Endothelial cell of umbilical vein (primary cell): ENCODE results near the gene TEX54. TPM values are rescaled to one million over a fixed set of nuclear protein-coding genes. Genes with fewer than 3 reads are reported as not detected.

Experiments used
- BruUV-seq: library from RNA; stranded (reverse); fragments of 400-500 nt; replicated peaks from 2 replicates; lab custom pipeline; 2021; lab: Mats Ljungman, UMichigan
- CTCF ChIA-PET: fragments of 300-600, 350-600 bp; sonication (Branson Sonifier 250); formaldehyde crosslinking; loops from one replicate; lab custom pipeline; 2021; ENCODE audit warnings: antibody characterized with exemption, inconsistent platforms; lab: Charles Lee
- POLR2A ChIA-PET: fragments of 300-600, 350-600 bp; sonication (Branson Sonifier 250); formaldehyde crosslinking; loops from one replicate; lab custom pipeline; 2021; ENCODE audit warnings: antibody characterized with exemption, inconsistent platforms; lab: Charles Lee
- DNase-seq: peaks from one replicate; pipeline ENCODE4 v3.0.0-alpha.2; 2011; ENCODE audit warnings: low read depth, low spot score
- FAIRE-seq: peaks from 2 replicates; lab custom pipeline; 2011; peaks lifted over from hg19 to GRCh38; lab: Jason Lieb, UNC
- H2AFZ ChIP-seq: 2 replicates; pipeline ENCODE4 v1.6.0; 2012; ENCODE audit warnings: low read depth, low read length, control low read depth, inconsistent platforms
- H3K27ac ChIP-seq: 2 replicates; pipeline ENCODE4 v1.5.1; 2011; ENCODE audit warnings: low read depth, mild to moderate bottlenecking, control low read depth, low read length, moderate library complexity; ENCODE audit not compliant: insufficient read depth
- H3K27me3 ChIP-seq, 2 experiments: 2 replicates each; pipeline versions ENCODE4 v1.6.0 to v1.6.1; 2011; ENCODE audit warnings: low read length in 2 of 2, mixed read lengths in 1 of 2; ENCODE audit not compliant: control insufficient read depth in 2 of 2, insufficient read depth in 2 of 2
- H3K36me3 ChIP-seq, 2 experiments: 2 replicates in 1 of 2; 3 replicates in 1 of 2; pipeline ENCODE4 v1.5.1; 2011; ENCODE audit warnings: low read length in 2 of 2, mild to moderate bottlenecking in 1 of 2, moderate library complexity in 1 of 2; ENCODE audit not compliant: control insufficient read depth in 2 of 2, insufficient read depth in 2 of 2; ENCODE audit errors: extremely low read depth in 1 of 2
- H3K4me1 ChIP-seq: 3 replicates; pipeline ENCODE4 v1.5.1; 2011; ENCODE audit warnings: mild to moderate bottlenecking, low read length; ENCODE audit not compliant: control insufficient read depth, insufficient read depth; ENCODE audit errors: extremely low read depth
- H3K4me2 ChIP-seq: 2 replicates; pipeline ENCODE4 v1.6.1; 2011; ENCODE audit warnings: low read length, control low read depth, mixed read lengths; ENCODE audit not compliant: insufficient read depth
- H3K4me3 ChIP-seq, 3 experiments: fragments of 200-600 bp in 1 of 3; sonication (generic), shearing (Covaris generic) in 1 of 3; replicated peaks in 1 of 3; 2 replicates each; pipeline ENCODE4 v1.5.1; 2011 to 2016; ENCODE audit warnings: control low read depth in 3 of 3, low read length in 3 of 3, mild to moderate bottlenecking in 2 of 3, inconsistent platforms in 1 of 3, low read depth in 1 of 3, moderate library complexity in 1 of 3; ENCODE audit not compliant: insufficient read depth in 1 of 3
- H3K79me2 ChIP-seq: 2 replicates; pipeline ENCODE4 v1.6.0; 2012; ENCODE audit warnings: low read length, inconsistent platforms; ENCODE audit not compliant: control insufficient read depth, insufficient read depth
- H3K9ac ChIP-seq: replicated peaks from 2 replicates; pipeline ENCODE3; 2011; ENCODE audit warnings: low read length, control low read depth; ENCODE audit not compliant: insufficient read depth; ENCODE audit errors: extremely low read depth
- H3K9me1 ChIP-seq: replicated peaks from 3 replicates; pipeline ENCODE4 v1.6.0; 2011; ENCODE audit warnings: mild to moderate bottlenecking, low read length; ENCODE audit not compliant: control insufficient read depth, insufficient read depth; ENCODE audit errors: extremely low read depth
- H3K9me3 ChIP-seq: replicated peaks from 2 replicates; pipeline ENCODE4 v1.5.1; 2012; ENCODE audit warnings: low read length, inconsistent platforms; ENCODE audit not compliant: control insufficient read depth, insufficient read depth
- H4K20me1 ChIP-seq: replicated peaks from 2 replicates; pipeline ENCODE3; 2011; ENCODE audit warnings: mild to moderate bottlenecking, low read length; ENCODE audit not compliant: control insufficient read depth, insufficient read depth; ENCODE audit errors: extremely low read depth
- EZH2 ChIP-seq: IDR thresholded peaks from 2 replicates; pipeline ENCODE4 v1.6.1; 2012; ENCODE audit warnings: borderline replicate concordance, low read depth, mild to moderate bottlenecking, moderate library complexity, low read length, inconsistent platforms; ENCODE audit not compliant: severe bottlenecking
- FOS ChIP-seq: IDR thresholded peaks from 2 replicates; pipeline ENCODE4 v1.6.1; 2011; ENCODE audit warnings: mild to moderate bottlenecking, low read length, moderate library complexity, borderline replicate concordance; ENCODE audit not compliant: insufficient read depth
- GATA2 ChIP-seq: IDR thresholded peaks from 2 replicates; pipeline ENCODE4 v1.7.0; 2011; ENCODE audit warnings: low read depth, mild to moderate bottlenecking, moderate library complexity, mixed read lengths, low read length; ENCODE audit not compliant: insufficient read length, insufficient read depth
- JUN ChIP-seq: IDR thresholded peaks from 2 replicates; pipeline ENCODE4 v1.6.1; 2011; ENCODE audit warnings: borderline replicate concordance, low read depth; ENCODE audit not compliant: insufficient read length, insufficient read depth
- MYC ChIP-seq: IDR thresholded peaks from one replicate; pipeline ENCODE4 v1.6.1; 2011; ENCODE audit warnings: mild to moderate bottlenecking, low read depth, low read length
- POLR2A ChIP-seq: IDR thresholded peaks from 2 replicates; pipeline ENCODE4 v1.6.1; 2012; ENCODE audit warnings: low read depth, mild to moderate bottlenecking, control low read depth, low read length
- POLR2AphosphoS5 ChIP-seq: IDR thresholded peaks from 2 replicates; pipeline ENCODE4 v1.6.1; 2012; ENCODE audit warnings: low read depth, mild to moderate bottlenecking, control low read depth, low read length, moderate library complexity; ENCODE audit not compliant: insufficient read depth
- dilution Hi-C: fragments of 300-500 bp; cut with MboI; formaldehyde crosslinking; loops from one replicate; pipeline ENCODE4 v1.15.0; 2019; ENCODE audit warnings: low sequenced_read_pairs; ENCODE audit not compliant: extremely low pct_ligation_motif_present
- intact Hi-C: fragments of 100-400 bp; cut with micrococcal nuclease; formaldehyde crosslinking; loops from one replicate; pipeline ENCODE4 v1.10.0; 2022
- polyA plus RNA-seq, 4 experiments: library from polyadenylated mRNA; depleted of rRNA in 3 of 4; stranded (reverse) in 3 of 4; unstranded in 1 of 4; fragments of >200 nt; gene quantifications; 2 replicates each; pipeline versions ENCODE4 v1.2.1 to v1.2.3, GENCODE V29; 2011 to 2012; ENCODE audit warnings: missing spikeins in 1 of 4
- total RNA-seq: library from RNA; stranded (reverse); gene quantifications from 2 replicates; pipeline ENCODE4 v1.2.3, GENCODE V29; 2021
- TF ChIP-seq, protein P1 (sequence below), 2 donors: IDR thresholded peaks; 1 replicate in 1 of 2; 2 replicates in 1 of 2; pipeline ENCODE4 v1.5.1; 2011; ENCODE audit warnings: low read length in 2 of 2, mild to moderate bottlenecking in 2 of 2, moderate library complexity in 2 of 2, control low read depth in 1 of 2, inconsistent platforms in 1 of 2, low read depth in 1 of 2; ENCODE audit not compliant: insufficient read depth in 1 of 2; ENCODE audit errors: extremely low read depth in 1 of 2
- TF ChIP-seq, protein P2 (sequence below): IDR thresholded peaks from 2 replicates; pipeline ENCODE4 v1.6.1; 2011; ENCODE audit not compliant: insufficient read depth, insufficient read length

The TEX54 gene
- total and polyA plus RNA-seq, 2 donors (not counting 3 experiments of a cell fraction or from before 2014, with no cell fraction given): not detected

DNA sequence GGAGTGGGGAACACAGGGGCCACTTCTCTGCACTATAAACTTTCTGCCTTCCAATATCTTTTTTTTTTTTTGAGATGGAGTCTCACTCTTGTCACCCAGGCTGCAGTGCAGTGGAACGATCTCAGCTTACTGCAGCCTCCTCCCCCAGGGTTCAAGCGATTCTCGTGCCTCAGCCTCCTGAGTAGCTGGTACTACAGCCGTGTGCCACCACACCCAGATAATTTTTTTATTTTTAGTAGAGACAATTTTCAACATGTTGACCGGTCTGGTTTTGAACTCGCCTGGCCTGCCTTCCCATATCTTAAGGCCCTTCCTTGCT, 49.7 kb upstream of the TEX54 start:
- H3K9me3 ChIP-seq: no peaks in the 10 kb centered on the region
- BruUV-seq: no TSS peak
- peak overlapping the region; percentile 100 for H3K9ac ChIP-seq
- peaks cover 45% of the 10 kb centered on the region for H3K4me1 ChIP-seq
- ChIA-PET CTCF (interaction anchor here (1.0 kb wide), 1 partner anchor 96 kb away, joined by 4 read pairs; no protein-coding TSS in a partner anchor), POLR2A (interaction anchor here (0.5 to 2.3 kb wide), 5 partner anchors 17 to 96 kb away, joined by 5 to 25 read pairs (median 10); partner anchors contain the start of gene TMEM179B)
- H4K20me1 ChIP-seq: peaks cover 5% of the 10 kb centered on the region
- no peaks in the 10 kb centered on the region for H3K9me1 ChIP-seq
- H3K79me2 ChIP-seq: peaks cover 60% of the 10 kb centered on the region
- FAIRE-seq: peak; percentile 40
- no peak for DNase-seq
- peak overlapping the region; percentile 75 to 100 (median 95) for H3K4me3 ChIP-seq
- H2AFZ ChIP-seq: no peak overlapping the region
- dilution Hi-C loops (no loop called here), intact Hi-C loops (loop anchor here (5.0 kb wide), 3 partner anchors 110 to 485 kb away; partner anchors contain the start of genes HNRNPUL2, TAF6L and TTC9C)
- peak overlapping the region; percentile 100 for H3K27ac ChIP-seq
- TF ChIP-seq POLR2A (no peak), MYC (no peak), GATA2 (no peak), POLR2AphosphoS5 (no peak), FOS (no peak), JUN (no peak), EZH2 (no peak)
- TF ChIP-seq, protein P1, sequence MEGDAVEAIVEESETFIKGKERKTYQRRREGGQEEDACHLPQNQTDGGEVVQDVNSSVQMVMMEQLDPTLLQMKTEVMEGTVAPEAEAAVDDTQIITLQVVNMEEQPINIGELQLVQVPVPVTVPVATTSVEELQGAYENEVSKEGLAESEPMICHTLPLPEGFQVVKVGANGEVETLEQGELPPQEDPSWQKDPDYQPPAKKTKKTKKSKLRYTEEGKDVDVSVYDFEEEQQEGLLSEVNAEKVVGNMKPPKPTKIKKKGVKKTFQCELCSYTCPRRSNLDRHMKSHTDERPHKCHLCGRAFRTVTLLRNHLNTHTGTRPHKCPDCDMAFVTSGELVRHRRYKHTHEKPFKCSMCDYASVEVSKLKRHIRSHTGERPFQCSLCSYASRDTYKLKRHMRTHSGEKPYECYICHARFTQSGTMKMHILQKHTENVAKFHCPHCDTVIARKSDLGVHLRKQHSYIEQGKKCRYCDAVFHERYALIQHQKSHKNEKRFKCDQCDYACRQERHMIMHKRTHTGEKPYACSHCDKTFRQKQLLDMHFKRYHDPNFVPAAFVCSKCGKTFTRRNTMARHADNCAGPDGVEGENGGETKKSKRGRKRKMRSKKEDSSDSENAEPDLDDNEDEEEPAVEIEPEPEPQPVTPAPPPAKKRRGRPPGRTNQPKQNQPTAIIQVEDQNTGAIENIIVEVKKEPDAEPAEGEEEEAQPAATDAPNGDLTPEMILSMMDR (IDR thresholded peaks at IDR 0.05; ENCODE audit: extremely low read depth in 1 of 2, insufficient read depth in 1 of 2, low read depth in 1 of 2, low read length in 2 of 2): no peak
- TF ChIP-seq, protein P2, sequence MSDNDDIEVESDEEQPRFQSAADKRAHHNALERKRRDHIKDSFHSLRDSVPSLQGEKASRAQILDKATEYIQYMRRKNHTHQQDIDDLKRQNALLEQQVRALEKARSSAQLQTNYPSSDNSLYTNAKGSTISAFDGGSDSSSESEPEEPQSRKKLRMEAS: no peak
- H3K27me3 ChIP-seq: no peaks in the 10 kb centered on the region
- peaks cover 28 to 36% of the 10 kb centered on the region in 2 experiments for H3K36me3 ChIP-seq
- H3K4me2 ChIP-seq: peak overlapping the region; percentile 94
